HG02981 (cell line): Measurements from ENCODE around the gene AVPR2.

Experiments used
- ATAC-seq: cut with Tn5 transposase; IDR thresholded peaks from one replicate; pipeline ENCODE4 v1.9.1; 2021; ENCODE audit warnings: mild to moderate bottlenecking, moderate library complexity; ENCODE audit not compliant: unreplicated experiment

AVPR2 gene

DNA sequence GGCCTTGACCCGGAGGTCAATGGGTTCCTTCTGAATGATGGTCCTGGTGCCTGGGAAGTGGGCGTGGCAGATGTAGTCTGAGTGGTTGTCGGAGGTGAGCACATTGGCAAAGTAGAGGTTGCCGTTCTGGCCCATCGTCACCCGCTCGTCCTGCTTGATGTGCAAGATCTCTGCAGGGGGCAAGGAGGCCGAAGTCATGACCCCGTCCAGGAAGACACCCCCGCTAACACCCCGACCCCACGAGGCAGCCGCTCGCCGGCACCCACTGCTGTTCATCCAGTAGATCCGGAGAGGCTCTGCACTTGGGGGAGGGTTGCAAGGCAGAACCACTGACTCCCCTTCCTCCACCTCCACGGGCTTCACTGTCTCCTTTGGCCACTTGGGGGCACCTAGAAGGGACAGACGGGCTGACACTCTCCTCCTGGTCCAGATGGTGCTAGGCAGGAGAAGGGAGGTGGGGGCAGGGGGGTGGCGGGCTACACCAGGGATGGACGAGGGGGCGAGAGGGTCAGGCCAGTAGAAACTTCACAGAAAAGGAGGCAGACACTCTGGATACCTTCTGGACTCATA lies 33.6 kb upstream of the AVPR2 start:
- no peak for ATAC-seq

DNA sequence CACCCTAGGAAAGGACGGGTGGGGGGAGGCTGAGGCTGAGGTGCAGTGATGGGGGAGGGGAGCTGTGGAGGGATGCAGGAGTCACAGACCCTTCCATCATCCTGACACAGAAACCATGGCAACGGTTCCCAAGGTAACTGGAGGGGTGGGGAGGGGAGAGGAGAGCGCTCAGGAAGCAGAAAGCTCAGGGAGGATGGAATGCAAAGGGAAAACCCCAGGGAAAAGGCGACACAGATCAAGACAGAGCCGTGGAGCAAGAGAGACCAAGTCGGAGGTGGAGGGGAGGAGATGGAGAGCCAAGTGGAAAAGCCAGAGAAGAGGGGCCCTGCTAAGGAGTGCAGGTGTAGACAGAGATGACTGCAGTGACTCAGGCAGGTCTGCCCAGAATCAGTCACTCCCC lies 33.0 kb upstream of the AVPR2 start:
- no peak for ATAC-seq

DNA sequence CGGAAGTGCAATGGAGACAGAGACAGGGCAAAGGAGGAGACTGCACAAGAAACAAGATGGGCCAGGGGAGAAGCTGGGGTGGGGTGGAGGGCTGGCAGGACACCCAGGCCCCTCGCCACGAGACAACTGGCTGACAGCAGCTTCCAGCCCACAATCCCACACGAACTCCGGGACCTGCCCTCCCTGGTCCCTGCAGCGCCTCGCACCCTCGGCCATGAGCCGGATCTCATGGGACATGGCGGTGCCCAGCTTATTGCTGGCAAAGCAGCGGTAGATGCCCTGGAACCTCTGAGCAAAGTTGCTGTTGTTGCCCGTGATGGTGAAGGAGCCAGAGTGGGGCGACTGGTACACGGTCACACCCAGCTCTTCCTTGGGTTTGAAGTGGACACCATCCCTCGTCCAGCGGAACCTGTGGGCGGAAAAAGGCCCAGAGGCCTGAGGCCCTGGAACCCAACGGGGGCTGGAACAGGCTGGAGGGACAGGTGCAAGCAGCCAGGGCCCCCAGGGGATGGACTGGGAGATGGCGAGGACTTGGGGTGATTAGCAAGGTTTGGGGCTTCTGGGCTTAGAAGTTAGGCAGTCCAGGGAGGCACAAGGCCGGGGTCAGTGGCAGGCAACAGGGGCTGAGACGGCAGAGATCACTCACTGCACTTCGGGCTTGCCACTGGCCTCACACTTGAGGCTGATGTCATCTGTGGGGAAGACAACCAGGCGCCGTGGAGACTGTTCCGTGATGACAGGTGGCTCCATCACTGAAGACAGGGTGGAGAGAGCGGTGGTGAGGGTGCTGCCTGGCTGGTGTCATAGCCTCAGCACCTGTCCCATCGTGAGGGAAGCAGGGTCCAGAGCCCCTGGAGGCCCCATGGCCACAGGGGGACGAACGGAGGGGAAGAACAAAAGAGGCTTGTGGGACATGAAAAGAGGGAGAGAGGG lies 32.3 kb upstream of the AVPR2 start:
- ATAC-seq: no peak

DNA sequence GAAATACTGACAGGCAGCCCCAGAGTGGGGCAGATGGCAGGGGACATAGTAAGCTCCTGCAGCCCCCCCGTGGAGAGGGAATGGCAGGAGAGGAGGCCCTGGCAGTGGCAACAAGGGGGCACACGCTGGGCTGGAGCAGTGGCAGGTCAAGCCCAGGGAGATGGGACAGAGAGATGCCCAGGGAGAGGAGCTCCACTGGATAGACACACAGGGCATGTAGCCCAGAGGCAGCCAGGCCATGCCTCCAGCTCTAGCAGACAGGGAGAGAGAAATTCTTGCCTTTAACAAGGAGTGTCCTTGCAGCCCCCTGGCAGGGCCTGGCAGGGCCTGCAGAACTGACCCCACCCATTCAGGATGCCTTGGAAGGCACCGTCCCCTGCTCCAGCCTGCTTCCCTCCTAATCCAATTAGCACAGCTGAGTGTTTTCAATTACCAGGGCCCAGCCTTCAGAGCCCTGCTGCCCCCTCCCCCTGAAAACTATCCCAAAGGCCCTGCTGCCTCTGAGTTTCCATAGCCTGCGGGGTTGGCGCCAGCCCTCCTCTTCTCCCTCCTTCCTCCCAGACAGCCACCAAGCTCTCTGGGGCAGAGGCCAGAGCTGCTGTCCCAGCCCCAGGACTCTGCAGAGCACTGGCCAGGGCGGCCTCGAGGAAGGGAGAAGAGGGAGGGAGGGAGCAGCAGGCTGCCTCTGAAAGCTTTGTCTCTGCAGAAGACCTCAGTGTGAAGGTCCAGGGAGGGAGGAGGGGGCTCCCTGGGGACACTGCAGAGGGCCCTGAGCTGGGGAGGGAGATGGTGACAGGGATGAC lies 31.0 kb upstream of the AVPR2 start:
- no peak for ATAC-seq

DNA sequence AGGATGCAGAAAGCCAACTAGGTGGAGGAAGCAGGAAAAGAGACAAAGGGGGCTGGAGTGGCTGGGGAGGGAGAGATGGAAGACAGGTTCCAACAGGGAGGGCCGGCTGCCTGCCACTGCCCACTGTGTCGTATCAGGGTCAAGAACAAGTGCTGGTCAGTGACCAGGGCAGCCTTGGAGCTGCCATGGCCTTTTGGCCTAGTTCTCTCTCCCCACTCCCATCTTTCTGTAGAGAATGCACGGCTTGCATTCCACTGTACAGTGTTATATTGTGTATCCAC lies 30.4 kb upstream of the AVPR2 start:
- no peak for ATAC-seq

DNA sequence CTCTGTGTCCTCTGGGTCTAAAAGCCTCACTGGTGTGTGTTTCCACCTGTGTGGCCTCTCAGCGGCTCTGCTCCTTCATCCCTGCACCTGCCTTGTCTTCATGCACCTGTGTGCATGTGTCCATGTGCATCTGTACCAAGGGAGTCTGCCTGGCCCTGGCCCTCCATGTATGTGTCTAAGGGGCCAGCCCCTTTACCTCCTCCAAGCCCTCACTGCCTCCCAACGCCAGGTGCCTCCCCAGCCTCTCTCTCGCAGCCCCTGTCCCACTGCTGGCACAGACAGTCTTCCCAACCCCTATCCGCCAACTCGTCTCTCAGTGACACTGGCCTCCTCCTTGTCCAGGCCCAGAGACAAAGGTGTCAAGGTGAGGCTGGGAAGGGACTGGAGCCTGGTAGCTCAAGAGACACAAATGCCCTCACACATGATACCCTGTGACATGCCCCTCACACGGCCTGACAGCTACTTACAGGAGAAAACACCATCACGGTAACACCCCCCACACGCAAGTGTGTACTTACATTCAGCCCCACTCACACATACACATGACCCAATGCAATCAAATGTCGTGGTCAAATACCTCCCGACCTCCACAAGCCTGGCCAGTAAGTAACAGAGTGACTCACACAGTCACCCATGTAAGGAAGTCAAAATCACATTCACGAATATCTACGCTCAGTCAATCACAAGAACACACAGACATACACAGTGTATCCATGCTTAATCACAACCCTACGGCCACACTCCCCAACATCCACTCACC lies 29.9 kb upstream of the AVPR2 start:
- ATAC-seq: no peak

DNA sequence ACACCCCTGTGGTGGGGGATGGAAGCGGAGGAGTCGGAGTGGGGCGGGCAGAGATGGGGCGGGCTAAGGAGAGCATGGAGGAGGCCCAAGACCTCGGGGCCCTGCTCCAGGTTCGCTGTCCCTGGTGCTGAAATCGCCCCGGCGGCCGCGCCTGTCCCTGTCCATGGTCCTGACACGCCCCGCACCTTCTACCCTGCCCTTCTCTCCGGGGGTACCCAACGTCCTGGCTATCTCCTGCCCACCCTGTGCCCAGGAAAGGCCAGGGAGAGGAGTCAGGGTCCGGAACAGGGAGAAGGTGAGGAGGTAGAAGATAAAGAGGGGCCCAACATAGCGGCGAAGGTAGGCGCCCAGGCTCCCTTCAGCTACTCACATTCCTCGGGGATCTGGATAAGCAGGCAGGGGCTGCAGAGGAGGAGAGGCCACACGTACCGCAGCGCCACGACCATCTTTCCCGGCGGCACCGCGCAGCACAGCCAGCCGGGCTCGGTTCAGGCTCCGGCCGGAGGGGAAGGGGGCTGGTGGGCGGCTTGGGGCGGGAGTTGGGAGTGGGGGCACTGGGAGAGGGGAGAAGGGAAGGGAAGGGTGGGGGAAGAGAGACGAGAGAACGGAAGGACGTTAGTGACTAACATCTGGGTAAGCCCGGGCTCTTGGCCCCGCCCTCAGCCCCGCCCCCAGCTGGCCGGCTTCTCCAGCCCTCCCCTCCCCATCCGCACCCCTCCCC lies 28.9 kb upstream of the AVPR2 start:
- ATAC-seq: no peak

DNA sequence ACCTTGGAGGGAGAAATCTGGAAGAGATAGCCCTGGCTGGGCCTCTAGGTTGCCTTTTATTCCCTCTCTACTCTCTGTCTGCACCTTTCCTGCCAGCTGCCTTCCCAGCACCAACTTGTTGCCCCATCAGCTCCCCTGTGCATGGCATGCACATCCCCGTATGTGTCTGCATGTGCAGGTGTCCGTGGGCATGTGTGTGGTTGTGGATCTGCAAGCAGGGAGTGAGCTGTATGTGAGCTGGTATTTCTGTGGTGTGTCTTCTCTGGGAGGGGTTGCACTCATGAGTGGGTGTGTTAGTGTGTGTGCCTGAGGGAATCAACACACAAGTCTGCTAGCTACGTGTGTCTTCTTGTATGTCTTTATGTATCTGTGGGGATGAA lies 28.4 kb upstream of the AVPR2 start:
- ATAC-seq: no peak

DNA sequence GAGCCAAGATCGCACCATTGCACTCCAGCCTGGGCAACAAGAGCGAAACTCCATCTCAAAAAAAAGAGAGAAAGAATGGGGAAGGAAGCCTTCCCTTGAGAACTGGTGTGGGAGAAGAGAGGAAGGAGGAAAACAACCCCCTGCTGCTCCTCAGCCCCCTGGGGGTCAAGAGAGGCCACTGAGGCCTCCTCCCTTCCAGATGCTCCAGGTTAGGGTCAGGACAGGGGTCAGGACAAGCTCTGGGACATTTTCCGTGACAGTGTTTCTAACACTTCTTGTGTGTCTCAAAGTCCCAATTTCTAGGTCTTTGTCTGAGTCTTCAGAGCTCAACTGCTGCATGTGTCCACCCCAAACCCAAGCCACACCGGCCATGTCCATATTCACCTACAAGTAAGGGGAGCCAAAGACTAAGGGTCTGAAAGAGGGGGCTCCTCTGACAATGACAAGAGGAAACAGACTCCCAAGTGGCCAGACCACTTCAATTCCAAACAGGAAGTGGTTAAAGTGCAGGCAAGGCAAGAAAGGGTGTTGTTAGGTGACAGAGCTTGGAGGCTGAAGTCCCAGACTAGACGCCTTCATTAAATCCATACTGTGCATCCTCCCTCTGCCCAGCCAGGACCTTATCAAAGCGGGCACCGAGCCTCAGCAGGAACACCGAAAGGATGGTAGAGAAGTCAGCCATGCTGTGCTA lies 26.8 kb upstream of the AVPR2 start:
- no peak for ATAC-seq

DNA sequence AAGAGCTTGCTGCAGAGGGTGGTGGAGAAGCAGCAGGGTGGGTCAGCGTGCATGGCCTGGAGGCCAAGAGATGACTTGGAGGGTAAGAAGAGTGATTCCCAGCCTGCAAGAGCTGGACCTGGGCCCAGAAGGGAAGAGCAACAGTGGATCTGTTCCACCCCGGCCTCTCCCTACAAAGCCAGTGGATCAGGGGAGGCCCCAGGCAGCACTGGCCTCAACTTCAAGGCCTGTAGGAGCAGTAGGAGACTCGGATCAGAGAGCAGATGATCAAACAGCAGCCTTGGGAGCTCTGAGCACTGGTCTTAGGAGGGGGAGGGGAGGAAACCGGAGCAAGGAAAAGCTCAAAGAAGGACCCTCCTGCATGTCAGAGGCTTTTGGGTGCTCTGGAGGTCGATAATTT lies 26.1 kb upstream of the AVPR2 start:
- ATAC-seq: no peak

DNA sequence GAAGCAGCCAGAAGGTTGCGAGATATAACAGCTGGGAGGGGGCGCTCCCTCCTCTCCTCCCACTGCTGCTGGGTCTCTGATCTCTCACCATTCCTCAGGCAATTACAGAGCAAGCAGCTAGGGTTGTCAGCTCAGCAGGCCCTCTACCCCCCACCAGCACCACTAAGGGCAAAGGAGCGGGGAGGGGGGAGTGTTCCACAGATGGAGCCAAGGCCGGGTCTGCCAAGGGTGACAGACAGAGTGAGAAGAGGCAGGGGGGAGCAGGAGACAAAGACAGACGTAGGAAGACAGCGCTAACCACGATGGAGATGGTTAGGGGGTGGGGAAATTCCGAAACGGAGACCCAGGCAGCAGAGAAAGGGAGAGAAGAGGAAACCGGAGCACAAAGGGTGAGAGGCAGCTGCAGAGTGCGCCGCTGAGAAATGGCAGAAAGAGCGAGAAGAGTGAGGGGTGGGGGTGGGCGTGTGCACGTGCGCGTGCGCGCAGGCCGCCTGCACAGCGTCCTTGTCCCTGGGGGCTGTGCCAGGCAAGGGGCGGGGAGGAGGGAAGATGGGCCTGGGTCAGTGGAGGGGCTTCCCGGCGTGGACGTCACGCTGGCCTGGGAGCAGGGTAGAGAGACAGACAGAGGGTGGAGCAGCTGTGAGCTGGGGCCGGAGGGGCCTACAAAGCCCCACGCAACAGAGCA lies 25.4 kb upstream of the AVPR2 start:
- no peak for ATAC-seq

DNA sequence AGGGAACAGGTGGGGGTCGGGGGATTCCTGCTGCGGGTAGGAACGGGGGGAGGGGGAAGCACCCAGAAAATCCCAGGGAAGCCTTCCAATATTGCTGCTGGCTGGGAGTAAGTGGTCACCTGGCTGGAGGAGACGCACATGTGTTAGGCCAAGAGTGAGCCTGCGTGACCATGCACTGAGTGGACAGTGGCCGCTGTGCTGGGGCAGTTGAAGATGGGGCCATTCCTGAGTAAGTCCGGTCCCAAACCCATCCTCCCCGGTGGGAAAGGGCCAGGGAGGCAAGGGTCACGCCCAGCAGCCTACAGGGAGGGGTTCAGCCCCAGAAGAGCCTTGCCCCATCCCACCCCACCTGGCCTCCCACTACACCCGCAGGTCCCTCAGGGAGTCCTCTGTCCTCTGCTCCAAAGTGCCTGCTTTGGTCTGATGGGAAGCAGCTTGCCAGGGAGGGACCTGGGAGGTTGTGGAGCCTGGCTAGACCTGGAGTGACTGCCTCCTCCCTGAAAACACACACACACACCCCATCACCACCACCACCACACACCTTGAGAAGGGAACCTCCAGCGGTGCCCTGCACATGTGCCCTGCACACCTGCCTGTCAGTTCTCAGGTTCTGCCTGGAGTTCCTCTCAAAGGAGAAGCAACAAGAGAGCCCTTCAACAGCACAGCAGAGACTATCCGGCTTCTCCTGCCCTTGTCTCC lies 24.6 kb upstream of the AVPR2 start:
- ATAC-seq: no peak

DNA sequence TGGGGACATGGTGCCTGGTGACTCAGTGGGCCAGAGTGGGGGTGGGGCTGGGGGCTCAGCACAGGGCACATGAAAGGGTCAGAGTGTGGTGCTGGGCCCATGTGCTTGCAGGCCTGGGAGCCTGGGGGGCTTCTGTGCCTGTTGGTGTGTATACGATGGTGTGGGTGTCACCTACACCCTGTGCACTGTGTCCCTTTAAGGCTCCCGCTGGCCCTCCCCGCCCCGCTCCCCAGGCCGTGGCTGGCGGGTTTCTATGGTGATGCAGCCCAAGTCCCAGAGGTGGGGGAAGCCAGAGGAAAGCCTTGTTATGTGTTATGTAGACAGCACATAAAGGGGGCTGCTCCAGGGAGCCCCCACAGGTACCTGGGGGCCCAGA lies 24.0 kb upstream of the AVPR2 start:
- no peak for ATAC-seq

DNA sequence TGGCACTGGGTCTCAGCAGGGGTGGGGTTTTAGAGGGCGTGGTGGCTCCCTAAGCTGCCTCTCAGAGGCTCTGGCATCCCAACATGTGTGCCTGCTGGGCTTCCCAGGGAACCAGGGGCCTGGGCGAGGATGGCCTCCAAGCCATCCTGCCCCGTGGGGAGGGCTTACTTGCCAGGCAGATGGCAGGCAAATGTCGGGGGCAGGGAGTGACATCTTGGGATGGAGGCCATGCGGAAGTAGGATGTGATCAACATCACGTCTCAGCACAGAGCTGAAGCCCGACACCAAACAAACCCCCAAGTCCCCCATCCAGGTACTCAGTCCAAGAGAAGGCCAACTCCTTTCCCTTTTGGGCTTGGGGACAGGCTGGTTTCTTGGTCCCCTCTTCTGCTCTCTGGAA lies 23.2 kb upstream of the AVPR2 start:
- no peak for ATAC-seq

DNA sequence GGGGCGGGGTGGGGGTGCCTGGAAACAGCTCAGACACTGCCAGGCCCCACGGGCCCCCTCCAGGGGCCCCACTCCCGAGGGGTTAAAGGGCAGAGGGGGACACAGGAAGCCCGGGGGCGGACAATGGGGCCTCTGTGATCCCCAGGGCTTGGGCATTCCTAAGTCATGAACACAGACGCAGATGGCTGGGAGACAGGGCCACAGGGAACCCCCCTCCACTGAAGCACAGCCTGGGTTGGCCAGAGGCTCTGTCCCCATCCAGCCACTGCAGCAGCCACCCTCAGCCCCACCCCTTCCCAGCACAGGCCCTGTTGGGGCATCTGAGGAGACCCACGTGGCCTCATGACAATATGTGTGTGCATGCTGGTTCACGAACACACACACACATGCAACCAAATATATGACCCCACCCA lies 22.4 kb upstream of the AVPR2 start:
- ATAC-seq: no peak

DNA sequence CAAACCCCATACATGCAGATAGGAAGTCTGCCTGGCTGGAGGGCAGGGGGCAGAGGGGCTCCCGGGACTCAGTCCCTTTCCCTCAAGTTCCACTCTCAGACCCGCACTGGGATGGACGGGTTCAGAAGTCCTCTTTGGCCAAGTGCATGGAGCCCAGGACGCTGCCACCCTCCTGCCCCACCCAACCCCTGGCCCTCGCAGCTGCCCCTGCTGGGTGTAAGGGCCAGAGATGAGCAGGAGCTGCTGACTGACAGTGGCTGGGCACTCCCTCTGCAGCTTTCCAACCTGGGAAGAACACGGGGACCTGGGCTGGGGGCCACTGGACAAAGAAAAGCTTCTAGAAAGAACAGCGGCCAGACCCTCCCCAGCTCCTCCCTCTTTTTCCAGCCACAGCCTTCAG lies 21.9 kb upstream of the AVPR2 start:
- no peak for ATAC-seq

DNA sequence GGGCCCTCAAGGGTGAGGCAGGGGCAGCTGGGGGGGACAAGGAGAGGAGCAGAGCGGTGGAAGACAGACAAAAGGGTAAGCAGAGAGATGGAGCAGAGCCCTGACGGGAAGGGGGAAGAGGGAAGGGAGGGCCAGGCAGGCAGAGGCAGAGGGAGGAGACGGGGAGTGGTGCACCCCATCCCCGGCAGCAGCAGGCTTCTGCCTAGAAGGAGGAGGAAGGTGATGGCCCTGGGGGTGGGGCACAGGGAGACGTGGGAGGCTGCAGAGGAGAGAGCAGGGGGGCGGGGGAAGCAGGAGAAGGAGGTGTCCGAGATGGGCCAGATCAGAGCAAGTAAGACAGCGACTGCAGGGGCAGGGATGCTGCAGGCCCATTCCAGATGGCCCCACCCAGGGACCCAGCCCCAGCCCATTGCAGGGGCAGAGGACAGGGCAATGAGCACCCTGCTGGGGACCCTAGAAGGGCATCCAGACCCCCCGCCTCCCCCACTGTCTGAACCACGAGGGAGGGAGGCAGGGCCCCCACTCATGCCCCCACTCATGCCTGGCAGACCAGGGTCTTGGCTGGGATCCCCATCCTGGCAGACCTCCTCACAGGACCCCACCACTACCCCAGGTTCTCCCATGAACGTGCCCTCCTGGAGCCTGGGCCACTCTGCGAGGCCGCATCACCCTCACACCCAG lies 21.2 kb upstream of the AVPR2 start:
- no peak for ATAC-seq

DNA sequence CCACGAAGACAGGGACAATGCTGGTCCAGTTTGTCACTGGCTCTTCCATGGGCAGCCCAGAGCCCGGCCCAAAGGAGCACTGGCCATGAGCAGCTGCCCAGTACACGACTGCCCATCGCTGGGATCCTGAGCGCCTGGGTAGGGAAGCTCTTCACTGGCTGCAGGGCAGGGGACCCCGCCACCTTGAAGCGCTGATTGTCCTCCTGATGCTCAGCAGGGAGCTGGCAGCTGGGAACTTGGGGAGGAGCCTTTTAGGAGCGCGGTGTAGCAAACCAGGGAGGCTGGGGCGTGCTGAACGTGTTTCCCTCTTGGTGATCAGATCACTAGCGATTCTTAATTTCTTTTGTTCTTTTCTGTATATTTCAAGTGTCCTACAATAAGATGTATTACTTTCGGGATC lies 20.3 kb upstream of the AVPR2 start:
- no peak for ATAC-seq
